HCT116 (cell line): ENCODE results near the gene TNFRSF25. TPM values are rescaled to one million over a fixed set of nuclear protein-coding genes. Genes with fewer than 3 reads are reported as not detected.

Source experiments
- ATAC-seq: fragments of 200-7000 bp; cut with Tn5 transposase; 2 replicates; pipeline ENCODE4 v1.9.1; 2020; ENCODE audit warnings: mild to moderate bottlenecking, moderate library complexity
- BruUV-seq: library from RNA; stranded (reverse); fragments of 400-500 nt; replicated peaks from 2 replicates; lab custom pipeline; 2021; lab: Mats Ljungman, UMichigan
- CTCF ChIA-PET: fragments of 300-600 bp; sonication (Branson Sonifier 250); formaldehyde crosslinking; loops from one replicate; lab custom pipeline; 2021; ENCODE audit warnings: antibody characterized with exemption; lab: Charles Lee
- POLR2A ChIA-PET: fragments of 300-600, 350-600 bp; sonication (Branson Sonifier 250); formaldehyde crosslinking; loops from one replicate; lab custom pipeline; 2021; ENCODE audit warnings: antibody characterized with exemption; lab: Charles Lee
- RAD21 ChIA-PET, 2 experiments: fragments of 300-600 bp; sonication (Branson Sonifier 250); formaldehyde crosslinking; loops; one replicate each; lab custom pipeline; 2023; ENCODE audit warnings: low total read pairs in 2 of 2; ENCODE audit not compliant: uncharacterized antibody in 2 of 2, unreplicated experiment in 2 of 2, low non-redundant PET in 1 of 2; lab: Charles Lee
- DNase-seq: peaks from one replicate; pipeline ENCODE4 v3.0.0-alpha.2; 2010; ENCODE audit warnings: low read depth, low spot score
- H2AFZ ChIP-seq: fragments of 200-600 bp; shearing (Covaris generic), sonication (generic); 2 replicates; pipeline ENCODE4 v1.6.1; 2017; ENCODE audit warnings: low read depth, mixed run types, mixed read lengths, antibody characterized with exemption, low read length; ENCODE audit not compliant: poor library complexity, severe bottlenecking
- H3K27ac ChIP-seq: 2 replicates; pipeline ENCODE4 v1.5.1; 2012; ENCODE audit warnings: low read depth, low read length
- H3K27me3 ChIP-seq: fragments of 200-600 bp; sonication (generic); 2 replicates; pipeline ENCODE4 v1.6.1; 2016; ENCODE audit warnings: mixed run types, low read length, mixed read lengths; ENCODE audit not compliant: insufficient read depth
- H3K36me3 ChIP-seq, 2 experiments: fragments of 200-500 bp in 1 of 2; fragments of 200-600 bp in 1 of 2; sonication (Bioruptor generic) in 1 of 2; sonication (generic) in 1 of 2; 2 replicates each; pipeline versions ENCODE4 v1.5.1 to v1.6.1; 2014 to 2016; ENCODE audit warnings: low read length in 2 of 2, inconsistent platforms in 1 of 2, mixed read lengths in 1 of 2, mixed run types in 1 of 2; ENCODE audit not compliant: insufficient read depth in 2 of 2, control insufficient read depth in 1 of 2
- H3K4me1 ChIP-seq, 2 experiments: fragments of 200-600 bp in 1 of 2; sonication (generic) in 1 of 2; 2 replicates each; pipeline versions ENCODE4 v1.5.1 to v1.6.1; 2012 to 2017; ENCODE audit warnings: low read length in 2 of 2, inconsistent platforms in 1 of 2, mild to moderate bottlenecking in 1 of 2, mixed read lengths in 1 of 2, mixed run types in 1 of 2, moderate library complexity in 1 of 2; ENCODE audit not compliant: insufficient read depth in 2 of 2, control insufficient read depth in 1 of 2
- H3K4me2 ChIP-seq: fragments of 200-600 bp; sonication (generic); 2 replicates; pipeline ENCODE4 v1.6.1; 2017; ENCODE audit warnings: mixed run types, low read length, mixed read lengths
- H3K4me3 ChIP-seq, 2 experiments: fragments of 200-600 bp in 1 of 2; sonication (generic) in 1 of 2; replicated peaks in 1 of 2; 2 replicates each; pipeline ENCODE4 v1.5.1; 2011 to 2016; ENCODE audit warnings: low read length in 2 of 2, control low read depth in 1 of 2, low read depth in 1 of 2, mild to moderate bottlenecking in 1 of 2, mixed read lengths in 1 of 2, mixed run types in 1 of 2
- H3K79me2 ChIP-seq: fragments of 200-600 bp; sonication (generic); 2 replicates; pipeline ENCODE4 v1.6.1; 2017; ENCODE audit warnings: mild to moderate bottlenecking, mixed run types, low read length, moderate library complexity, mixed read lengths; ENCODE audit not compliant: insufficient read depth
- H3K9ac ChIP-seq: fragments of 200-600 bp; sonication (generic); 2 replicates; pipeline ENCODE4 v1.6.1; 2016; ENCODE audit warnings: low read length, mixed read lengths
- H3K9me2 ChIP-seq: fragments of 200-600 bp; sonication (generic), shearing (Covaris generic); 2 replicates; pipeline ENCODE4 v1.6.1; 2017; ENCODE audit warnings: mixed run types, mild to moderate bottlenecking, moderate library complexity; ENCODE audit not compliant: insufficient read depth
- H3K9me3 ChIP-seq, 2 experiments: fragments of 200-500 bp in 1 of 2; fragments of 200-600 bp in 1 of 2; sonication (Bioruptor generic) in 1 of 2; sonication (generic) in 1 of 2; 2 replicates each; pipeline ENCODE4 v1.6.1; 2014 to 2017; ENCODE audit warnings: low read length in 2 of 2, mixed read lengths in 2 of 2, inconsistent platforms in 1 of 2, low read depth in 1 of 2, mild to moderate bottlenecking in 1 of 2, mixed run types in 1 of 2, moderate library complexity in 1 of 2; ENCODE audit not compliant: control insufficient read depth in 1 of 2, insufficient read depth in 1 of 2
- H4K20me1 ChIP-seq: fragments of 200-600 bp; sonication (generic), shearing (Covaris generic); 2 replicates; pipeline ENCODE4 v1.6.1; 2017; ENCODE audit warnings: mixed run types, mild to moderate bottlenecking, moderate library complexity; ENCODE audit not compliant: insufficient read depth
- ELF1 ChIP-seq: IDR thresholded peaks from 2 replicates; pipeline ENCODE4 v1.6.1; 2012; ENCODE audit warnings: low read depth, borderline replicate concordance
- EZH2 ChIP-seq: fragments of 200-600 bp; sonication (generic); IDR thresholded peaks from 2 replicates; pipeline ENCODE4 v1.6.1; 2017; ENCODE audit warnings: antibody characterized with exemption, mixed run types
- EZH2phosphoT487 ChIP-seq: fragments of 200-600 bp; IDR thresholded peaks from 2 replicates; pipeline ENCODE4 v1.6.1; 2018; ENCODE audit warnings: antibody characterized with exemption, borderline replicate concordance
- POLR2A ChIP-seq: IDR thresholded peaks from 2 replicates; pipeline ENCODE4 v1.7.0; 2011; ENCODE audit warnings: borderline replicate concordance; ENCODE audit not compliant: insufficient read depth, insufficient read length; ENCODE audit errors: extremely low read depth
- SP1 ChIP-seq: IDR thresholded peaks from 2 replicates; pipeline ENCODE4 v1.6.1; 2012; ENCODE audit warnings: low read depth
- TCF7L2 ChIP-seq: IDR thresholded peaks from 2 replicates; pipeline ENCODE4 v1.7.0; 2011; ENCODE audit warnings: borderline replicate concordance, inconsistent platforms; ENCODE audit not compliant: insufficient read depth, insufficient read length; ENCODE audit errors: extremely low read depth
- ZBTB33 ChIP-seq: IDR thresholded peaks from 2 replicates; pipeline ENCODE4 v1.6.1; 2011; ENCODE audit warnings: mild to moderate bottlenecking, low read length, moderate library complexity; ENCODE audit not compliant: insufficient replicate concordance; ENCODE audit errors: extremely low read depth
- intact Hi-C: fragments of 100-400 bp; cut with micrococcal nuclease; formaldehyde crosslinking; loops from 2 replicates; pipeline ENCODE4 v1.10.0; 2022
- total RNA-seq: library from RNA; stranded (reverse); gene quantifications from one replicate; pipeline ENCODE4 v1.2.1, GENCODE V29; 2021; ENCODE audit not compliant: unreplicated experiment
- TF ChIP-seq, protein P1 (sequence below): IDR thresholded peaks from 2 replicates; pipeline ENCODE4 v1.6.1; 2012
- TF ChIP-seq, protein P2 (sequence below): IDR thresholded peaks from 2 replicates; pipeline ENCODE4 v1.6.1; 2012; ENCODE audit warnings: low read depth

Gene TNFRSF25
- total RNA-seq, 1 experiment from 2014 or later, result 27.5 TPM

GRCh38 chr1:6467744-6468688 lies 2.0 kb upstream of the TNFRSF25 start:
- no TSS peak for BruUV-seq
- POLR2A ChIA-PET, result no interaction called here

More at GRCh38 chr1:6467744-6468688, 2.0 kb upstream of the TNFRSF25 start:
- H3K9ac ChIP-seq, result no peak overlapping the region
- ChIA-PET RAD21 (no interaction called here), CTCF (no interaction called here)
- no peaks in the 10 kb centered on the region for H3K27me3 ChIP-seq
- peaks cover 6 to 10% of the 10 kb centered on the region in 2 experiments; a peak in 2 of 4 replicates for H3K36me3 ChIP-seq
- intact Hi-C loops, result no loop called here
- H2AFZ ChIP-seq, result no peak overlapping the region
- no peak for DNase-seq
- peaks cover 19 to 31% of the 10 kb centered on the region in 2 experiments for H3K4me1 ChIP-seq
- no peak for TF ChIP-seq EZH2phosphoT487
- no peak for TF ChIP-seq POLR2A
- TF ChIP-seq TCF7L2, result no peak
- TF ChIP-seq, protein P1, sequence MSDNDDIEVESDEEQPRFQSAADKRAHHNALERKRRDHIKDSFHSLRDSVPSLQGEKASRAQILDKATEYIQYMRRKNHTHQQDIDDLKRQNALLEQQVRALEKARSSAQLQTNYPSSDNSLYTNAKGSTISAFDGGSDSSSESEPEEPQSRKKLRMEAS, result no peak
- TF ChIP-seq ELF1, result no peak
- TF ChIP-seq, protein P2, sequence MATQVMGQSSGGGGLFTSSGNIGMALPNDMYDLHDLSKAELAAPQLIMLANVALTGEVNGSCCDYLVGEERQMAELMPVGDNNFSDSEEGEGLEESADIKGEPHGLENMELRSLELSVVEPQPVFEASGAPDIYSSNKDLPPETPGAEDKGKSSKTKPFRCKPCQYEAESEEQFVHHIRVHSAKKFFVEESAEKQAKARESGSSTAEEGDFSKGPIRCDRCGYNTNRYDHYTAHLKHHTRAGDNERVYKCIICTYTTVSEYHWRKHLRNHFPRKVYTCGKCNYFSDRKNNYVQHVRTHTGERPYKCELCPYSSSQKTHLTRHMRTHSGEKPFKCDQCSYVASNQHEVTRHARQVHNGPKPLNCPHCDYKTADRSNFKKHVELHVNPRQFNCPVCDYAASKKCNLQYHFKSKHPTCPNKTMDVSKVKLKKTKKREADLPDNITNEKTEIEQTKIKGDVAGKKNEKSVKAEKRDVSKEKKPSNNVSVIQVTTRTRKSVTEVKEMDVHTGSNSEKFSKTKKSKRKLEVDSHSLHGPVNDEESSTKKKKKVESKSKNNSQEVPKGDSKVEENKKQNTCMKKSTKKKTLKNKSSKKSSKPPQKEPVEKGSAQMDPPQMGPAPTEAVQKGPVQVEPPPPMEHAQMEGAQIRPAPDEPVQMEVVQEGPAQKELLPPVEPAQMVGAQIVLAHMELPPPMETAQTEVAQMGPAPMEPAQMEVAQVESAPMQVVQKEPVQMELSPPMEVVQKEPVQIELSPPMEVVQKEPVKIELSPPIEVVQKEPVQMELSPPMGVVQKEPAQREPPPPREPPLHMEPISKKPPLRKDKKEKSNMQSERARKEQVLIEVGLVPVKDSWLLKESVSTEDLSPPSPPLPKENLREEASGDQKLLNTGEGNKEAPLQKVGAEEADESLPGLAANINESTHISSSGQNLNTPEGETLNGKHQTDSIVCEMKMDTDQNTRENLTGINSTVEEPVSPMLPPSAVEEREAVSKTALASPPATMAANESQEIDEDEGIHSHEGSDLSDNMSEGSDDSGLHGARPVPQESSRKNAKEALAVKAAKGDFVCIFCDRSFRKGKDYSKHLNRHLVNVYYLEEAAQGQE, result no peak
- no peak for TF ChIP-seq ZBTB33
- TF ChIP-seq SP1, result no peak
- no peak for TF ChIP-seq EZH2
- TF ChIP-seq, all 23 proteins: peak for 0
- Histone ChIP-seq H3K4me2 (no peak overlapping the region), H3K4me3 (no peak overlapping the region), H3K9me3 (no peaks in the 10 kb centered on the region), H3K27ac (no peak overlapping the region), H3K9me2 (no peaks in the 10 kb centered on the region), H3K79me2 (no peaks in the 10 kb centered on the region), H4K20me1 (no peaks in the 10 kb centered on the region)
- no peak for ATAC-seq
